HG03558 (cell line): ENCODE results near the gene EPHA4.

Experiments used
- ATAC-seq: cut with Tn5 transposase; IDR thresholded peaks from one replicate; pipeline ENCODE4 v1.9.1; 2021; ENCODE audit warnings: moderate number of reproducible peaks; ENCODE audit not compliant: unreplicated experiment; ENCODE audit errors: extremely low read depth

Gene EPHA4

GRCh38 chr2:221546505-221547225 is 25.4 kb downstream of the EPHA4 start:
- ATAC-seq, result no peak

- ATAC-seq, result no peak
Observed at GRCh38 chr2:221541131-221541735, 30.9 kb downstream of the EPHA4 start.

GRCh38 chr2:221539246-221539645 is 32.9 kb downstream of the EPHA4 start:
- no peak for ATAC-seq

GRCh38 chr2:221535824-221536223 is 36.3 kb downstream of the EPHA4 start:
- ATAC-seq, result no peak

GRCh38 chr2:221533299-221533698 is 38.8 kb downstream of the EPHA4 start:
- ATAC-seq, result no peak

- no peak for ATAC-seq
Observed at GRCh38 chr2:221532641-221533040, 39.5 kb downstream of the EPHA4 start.

GRCh38 chr2:221530653-221531037 is 41.5 kb downstream of the EPHA4 start:
- no peak for ATAC-seq

GRCh38 chr2:221529943-221530652 is 42.0 kb downstream of the EPHA4 start:
- no peak for ATAC-seq

GRCh38 chr2:221529177-221529942 is 42.7 kb downstream of the EPHA4 start:
- no peak for ATAC-seq

GRCh38 chr2:221527776-221528309 is 44.3 kb downstream of the EPHA4 start:
- ATAC-seq, result no peak

- no peak for ATAC-seq
Observed at GRCh38 chr2:221524158-221524557, 47.9 kb downstream of the EPHA4 start.

GRCh38 chr2:221521233-221521845 is 50.8 kb downstream of the EPHA4 start:
- ATAC-seq, result no peak

- no peak for ATAC-seq
Observed at GRCh38 chr2:221518935-221519625, 53.0 kb downstream of the EPHA4 start.

- peak; percentile 55 for ATAC-seq
Observed at GRCh38 chr2:221518201-221518934, 53.7 kb downstream of the EPHA4 start.

- peak; percentile 80 for ATAC-seq
Observed at GRCh38 chr2:221517696-221518151, 54.4 kb downstream of the EPHA4 start.

GRCh38 chr2:221517146-221517695 is 54.9 kb downstream of the EPHA4 start:
- no peak for ATAC-seq

- no peak for ATAC-seq
Observed at GRCh38 chr2:221515864-221516263, 56.2 kb downstream of the EPHA4 start.

GRCh38 chr2:221514305-221515040 is 57.6 kb downstream of the EPHA4 start:
- no peak for ATAC-seq
